GM19468 (cell line): ENCODE data around the gene ILDR1.

ENCODE experiments used
- ATAC-seq: cut with Tn5 transposase; IDR thresholded peaks from one replicate; pipeline ENCODE4 v1.9.1; 2021; ENCODE audit warnings: mild to moderate bottlenecking, moderate library complexity, moderate number of reproducible peaks; ENCODE audit not compliant: unreplicated experiment; ENCODE audit errors: extremely low read depth

The ILDR1 gene

DNA sequence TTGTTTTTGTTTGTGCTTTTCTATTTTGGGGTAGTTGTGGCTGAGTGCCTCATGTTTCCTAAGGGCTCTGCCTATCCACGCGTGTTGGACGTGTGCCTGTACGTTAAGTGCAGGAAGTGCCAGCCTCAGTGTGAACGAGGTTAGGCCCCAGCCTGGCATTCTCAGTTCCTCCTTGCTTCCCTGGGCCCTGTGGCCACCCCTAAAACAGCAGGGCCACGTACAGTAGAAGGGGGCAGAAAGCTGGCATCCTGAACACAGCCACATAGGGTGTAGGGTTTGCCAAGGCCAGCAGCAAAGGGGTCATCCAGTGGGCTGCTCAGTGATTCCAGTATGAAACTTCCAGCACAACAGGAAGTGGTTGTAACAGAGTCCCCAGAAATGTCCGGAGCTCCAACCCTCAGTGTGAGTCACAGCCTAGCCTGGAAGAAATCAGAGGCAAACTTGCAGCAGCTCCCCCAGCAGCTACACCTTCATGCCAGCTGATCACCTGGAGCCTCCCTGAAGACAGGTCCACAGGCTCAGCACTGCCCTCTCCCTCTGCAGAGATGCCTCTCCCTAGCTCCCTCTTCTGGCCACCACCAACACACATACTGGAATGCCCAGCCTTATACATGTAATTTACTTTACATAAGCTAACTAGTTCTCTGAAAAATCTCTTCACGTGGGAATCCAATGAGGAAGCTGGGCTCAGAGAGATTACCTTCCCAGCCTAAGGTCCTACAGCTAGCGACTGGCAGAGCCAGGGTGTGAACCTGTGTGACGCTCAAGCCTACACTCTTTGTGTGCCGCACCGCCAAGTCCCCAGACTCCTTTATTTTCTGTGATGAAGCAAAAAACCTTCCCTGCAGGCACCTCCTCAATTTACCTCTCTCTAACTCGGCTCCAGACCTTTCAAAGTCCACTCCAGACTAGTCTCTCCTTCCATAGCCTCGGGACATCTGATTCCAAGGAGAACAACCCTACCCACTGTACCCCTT lies 26.6 kb downstream of the ILDR1 start:
- peak; percentile 14 for ATAC-seq

DNA sequence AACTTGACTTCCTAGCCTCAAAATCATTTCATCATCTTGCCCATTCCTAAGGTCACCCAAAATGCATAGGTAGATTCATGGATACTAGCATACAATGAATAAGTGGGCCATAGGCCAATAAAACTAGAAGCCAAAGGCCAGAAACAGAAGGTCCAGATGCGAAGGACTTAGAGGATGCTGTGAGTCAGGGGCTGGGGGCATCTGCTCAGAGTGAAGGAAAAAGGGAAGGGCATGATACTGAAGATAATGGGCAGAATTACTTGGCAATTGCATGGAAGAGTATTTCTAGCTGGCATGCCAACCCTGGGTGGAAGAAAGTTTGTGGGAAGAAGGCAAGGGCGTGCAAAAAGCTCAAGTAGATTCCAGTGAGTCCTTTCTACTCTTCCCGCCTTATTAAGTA lies 27.5 kb downstream of the ILDR1 start:
- ATAC-seq, result no peak

DNA sequence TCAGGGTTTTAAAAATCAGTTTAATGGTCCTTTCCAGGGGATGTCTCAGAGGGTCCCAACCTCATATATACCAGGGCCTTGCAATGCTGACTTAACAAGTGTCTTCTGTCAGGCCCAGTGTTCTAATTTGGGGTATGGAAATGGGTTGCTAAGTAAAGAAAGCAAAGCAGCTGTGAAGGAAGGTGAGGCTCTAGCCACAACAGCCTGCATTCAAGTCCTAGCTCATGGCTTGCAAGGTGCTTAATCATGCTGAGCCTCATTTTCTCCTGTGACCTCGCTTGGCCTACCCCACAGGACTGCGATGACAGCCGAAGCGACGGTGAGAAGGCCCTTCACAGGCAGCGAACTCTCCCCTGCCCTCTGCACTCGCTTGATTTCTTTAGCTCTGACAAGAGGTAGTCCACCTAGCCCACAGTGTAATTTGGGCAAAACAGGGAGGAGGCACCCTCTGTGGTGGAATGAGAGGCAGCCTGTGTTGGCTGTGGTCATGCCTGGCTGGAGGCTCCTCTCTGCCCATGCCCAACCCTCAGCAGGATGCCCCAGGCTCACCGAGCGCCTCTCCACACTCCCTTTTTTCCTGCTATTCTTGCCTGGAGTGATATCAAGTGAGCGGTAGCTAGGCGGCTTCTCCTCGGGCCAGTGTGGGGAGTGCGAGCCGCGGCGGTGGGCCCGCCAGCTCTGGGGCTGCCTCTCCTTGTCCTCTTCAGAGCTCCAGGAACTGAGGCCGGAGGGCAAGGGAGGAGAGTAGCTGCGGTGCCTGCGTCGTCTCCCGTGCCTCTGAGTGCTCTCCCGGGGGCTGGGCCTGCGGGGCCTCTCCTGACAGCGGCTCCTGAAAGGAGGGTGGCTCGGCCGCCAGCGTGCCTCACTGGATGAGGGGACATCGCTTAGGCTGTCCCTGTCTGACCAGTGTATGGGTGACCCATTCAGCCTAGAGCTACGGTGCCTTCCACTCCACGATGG lies 29.2 kb downstream of the ILDR1 start:
- no peak for ATAC-seq

DNA sequence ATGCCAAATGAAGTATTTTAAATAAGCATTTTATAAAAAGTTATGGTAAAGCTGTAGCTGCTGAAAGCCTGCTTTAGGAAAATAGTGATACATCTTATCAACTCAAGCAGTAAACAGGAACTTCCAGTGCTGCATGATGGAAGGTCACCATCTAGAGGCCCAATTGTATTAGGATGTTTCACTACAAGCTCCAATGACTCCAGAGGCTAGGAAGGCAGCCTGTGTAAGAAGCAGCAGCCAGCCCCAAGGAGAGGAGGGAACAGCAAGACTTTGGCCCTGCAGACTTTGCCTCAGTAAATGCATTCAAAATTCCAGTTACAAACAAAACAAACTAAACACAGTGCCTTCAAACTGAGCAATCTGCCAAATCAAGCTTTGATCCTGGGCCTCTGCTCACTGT lies 32.1 kb downstream of the ILDR1 start:
- no peak for ATAC-seq

DNA sequence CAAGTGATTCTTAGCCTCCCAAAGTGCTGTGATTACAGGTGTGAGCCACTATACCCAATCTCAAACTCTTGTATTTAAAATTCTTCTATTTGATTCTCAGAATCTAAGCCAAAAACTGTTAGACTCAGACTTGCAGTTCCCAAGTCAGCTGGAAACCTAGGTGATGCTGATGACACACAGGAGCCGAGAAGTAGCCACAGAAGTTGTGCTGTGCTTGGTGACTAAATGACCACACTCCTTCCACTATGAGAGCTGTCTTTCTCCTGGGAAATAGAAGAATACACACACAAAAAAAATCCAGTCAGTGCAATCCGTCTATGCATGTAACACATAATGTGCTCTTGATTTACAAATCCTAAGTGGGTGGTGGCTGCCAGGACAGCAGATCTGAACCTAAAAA lies 33.9 kb downstream of the ILDR1 start:
- ATAC-seq, result no peak

DNA sequence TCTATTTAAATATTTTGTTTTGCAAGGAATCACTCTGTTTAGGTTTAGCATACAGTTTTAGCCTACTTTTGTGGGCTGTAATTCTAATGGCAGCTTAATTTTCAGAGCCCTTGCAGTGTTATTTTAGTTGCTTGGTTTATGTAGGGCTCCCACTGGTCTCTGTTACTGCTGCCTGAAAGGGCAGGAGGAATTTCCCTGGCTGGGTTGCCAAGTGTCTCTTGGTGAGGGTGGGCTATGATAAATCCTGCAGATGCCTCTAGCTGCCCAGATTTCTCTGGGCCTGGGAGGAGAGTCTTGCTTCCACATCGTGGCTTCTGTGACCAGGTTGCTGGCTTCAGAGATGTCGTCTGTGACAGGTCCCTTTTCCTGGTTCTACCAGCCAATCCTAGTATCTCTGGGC lies 36.2 kb downstream of the ILDR1 start:
- ATAC-seq, result no peak

DNA sequence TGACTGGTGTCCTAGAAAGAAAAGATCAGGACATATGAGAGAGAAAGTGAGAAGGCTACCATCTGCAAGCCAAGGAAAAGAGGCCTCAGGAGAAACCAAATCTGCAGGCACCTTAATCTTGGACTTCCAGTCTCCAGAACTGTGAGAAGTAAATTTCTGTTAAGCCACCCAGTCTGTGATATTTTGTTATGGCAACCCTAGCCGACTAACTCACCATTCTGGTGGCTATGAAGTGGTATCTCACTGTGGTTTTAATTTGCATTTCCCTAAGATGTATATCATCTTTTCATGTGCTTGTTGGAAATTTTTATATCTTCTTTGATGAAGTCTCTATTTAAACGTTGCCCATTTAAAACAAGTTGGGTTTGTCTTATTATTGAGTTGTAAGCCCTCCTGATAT lies 40.6 kb downstream of the ILDR1 start:
- ATAC-seq, result no peak

DNA sequence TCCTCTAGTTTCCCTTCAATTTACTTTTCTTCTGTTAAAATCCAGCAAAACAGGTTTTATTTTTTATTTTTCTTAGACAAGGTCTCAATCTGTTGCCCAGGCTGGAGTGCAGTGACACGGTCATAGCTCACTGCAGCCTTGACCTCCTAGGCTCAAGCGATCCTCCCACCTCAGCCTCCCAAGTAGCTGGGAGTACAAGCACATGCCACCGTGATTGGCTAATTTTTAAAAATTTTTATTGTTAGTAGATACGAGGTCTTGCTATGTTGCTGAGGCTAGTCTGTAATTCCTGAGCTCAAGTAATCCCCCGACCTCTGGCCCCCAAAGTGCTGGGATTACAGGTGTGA lies 41.6 kb downstream of the ILDR1 start:
- no peak for ATAC-seq

DNA sequence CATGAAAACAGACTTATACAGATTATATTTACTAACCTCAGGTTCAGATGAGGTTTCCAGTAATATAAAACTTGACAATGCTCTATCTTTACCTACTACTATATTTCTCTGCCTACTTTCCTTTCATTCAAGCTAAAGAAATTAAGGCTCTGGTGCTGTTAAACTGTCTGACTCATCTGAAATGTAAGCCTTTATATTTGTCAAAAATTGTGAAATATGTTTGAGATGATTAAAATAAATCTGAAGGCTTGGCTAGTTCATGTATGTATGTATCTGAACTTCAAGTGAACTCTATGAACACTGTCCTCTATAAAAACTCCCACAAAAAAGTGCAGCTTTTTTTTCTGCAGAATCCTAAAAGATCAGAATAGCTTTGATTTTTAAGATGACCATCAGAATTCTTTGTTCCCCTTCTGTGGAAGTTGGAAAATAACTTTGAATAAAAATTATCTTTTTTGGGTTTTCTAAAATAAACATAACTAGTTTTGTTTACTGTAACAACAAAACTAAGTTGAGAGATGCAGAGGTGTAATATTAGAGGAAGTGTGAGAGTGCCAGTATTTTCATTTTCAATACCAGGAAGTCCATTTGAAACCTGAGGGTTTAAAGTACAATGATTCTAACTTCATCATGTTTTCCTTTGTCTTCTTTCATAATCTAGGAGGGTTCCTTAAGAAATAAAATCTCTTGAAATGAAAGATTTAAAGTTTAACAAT lies 42.2 kb downstream of the ILDR1 start:
- ATAC-seq, result no peak

DNA sequence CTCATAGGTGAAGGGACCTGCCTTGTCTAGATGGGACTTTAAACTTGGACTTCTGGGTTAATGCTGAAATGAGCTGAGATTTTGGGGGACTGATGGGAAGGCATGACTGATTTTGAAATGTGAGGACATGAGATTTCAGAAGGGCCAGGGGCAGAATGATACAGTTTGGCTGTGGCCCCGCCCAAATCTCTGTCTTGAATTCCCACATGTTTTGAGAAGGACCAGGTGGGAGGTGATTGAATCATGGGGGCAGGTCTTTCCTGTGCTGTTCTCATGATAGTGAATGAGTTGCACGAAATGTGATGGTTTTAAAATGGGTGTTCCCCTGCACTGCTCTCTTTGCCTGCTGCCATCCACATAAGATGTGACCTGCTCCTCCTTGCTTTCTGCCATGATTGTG lies 42.8 kb downstream of the ILDR1 start:
- ATAC-seq, result no peak

DNA sequence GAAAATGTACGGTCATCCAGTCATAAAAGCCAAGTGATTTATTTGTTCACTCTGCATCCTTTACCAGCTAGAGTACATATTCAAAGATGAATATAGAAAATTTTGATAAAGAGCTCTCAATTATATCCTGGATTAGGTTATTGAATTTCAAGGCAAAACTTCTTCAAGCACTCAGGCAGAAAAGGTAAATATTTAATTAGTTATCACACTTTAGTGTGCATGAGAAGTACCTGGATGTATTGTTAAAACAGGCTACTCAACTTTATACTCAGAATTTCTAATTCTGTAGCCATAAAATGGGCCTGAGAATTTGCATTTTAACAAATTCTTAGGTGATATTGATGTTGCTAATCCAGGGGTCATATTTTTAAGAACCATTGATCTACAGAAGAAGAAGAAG lies 45.3 kb downstream of the ILDR1 start:
- no peak for ATAC-seq

DNA sequence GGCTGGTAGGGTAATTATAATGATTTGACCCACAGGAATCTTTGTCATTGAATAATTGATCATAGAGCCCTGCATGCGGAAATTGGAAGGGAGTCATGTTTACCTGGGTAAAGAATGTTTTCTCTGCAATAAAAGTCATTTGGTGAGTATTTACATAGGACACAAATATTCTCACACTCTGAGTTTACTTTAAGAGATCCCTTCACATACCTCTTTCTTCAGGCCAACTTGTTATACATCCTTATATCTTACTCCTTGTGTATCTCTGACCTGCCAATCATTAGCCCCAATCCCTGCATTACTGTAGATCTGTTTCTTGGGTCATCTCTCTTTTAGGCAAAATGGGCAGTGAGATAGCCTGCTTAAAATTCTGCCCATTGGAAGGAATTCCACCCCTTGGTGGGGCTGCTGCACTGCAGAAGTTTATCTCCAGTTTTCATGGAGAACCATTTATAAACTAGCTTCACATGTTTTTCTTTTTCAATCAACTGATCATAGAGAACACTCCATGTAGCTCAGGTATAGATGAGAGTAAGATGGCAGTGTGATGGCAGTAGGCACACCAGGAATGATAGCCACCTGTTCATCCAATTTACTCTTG lies 46.2 kb downstream of the ILDR1 start:
- no peak for ATAC-seq

DNA sequence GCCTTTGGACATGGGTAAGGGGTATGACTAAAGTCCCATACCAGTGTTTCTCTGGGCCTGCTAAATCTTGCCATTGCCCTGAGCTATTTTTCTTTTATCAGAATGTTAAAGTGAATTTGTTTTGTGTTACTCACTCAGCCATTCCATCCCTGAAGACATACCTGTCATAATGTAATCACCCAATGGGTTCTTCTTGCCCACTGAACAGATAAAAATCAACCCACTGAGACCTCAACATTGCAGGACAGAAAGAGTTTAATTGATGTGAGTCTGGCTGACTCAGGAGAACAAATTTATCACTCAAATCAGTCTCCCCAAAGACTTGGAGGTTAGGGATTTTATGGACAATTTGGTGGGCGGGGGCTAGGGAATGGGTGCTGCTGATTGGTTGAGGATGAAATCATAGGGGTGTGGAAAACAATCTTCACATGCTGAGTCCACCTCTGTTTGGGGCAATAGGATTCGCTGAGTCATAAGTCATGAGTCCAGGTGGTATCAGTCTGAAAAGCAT lies 47.4 kb downstream of the ILDR1 start:
- no peak for ATAC-seq

DNA sequence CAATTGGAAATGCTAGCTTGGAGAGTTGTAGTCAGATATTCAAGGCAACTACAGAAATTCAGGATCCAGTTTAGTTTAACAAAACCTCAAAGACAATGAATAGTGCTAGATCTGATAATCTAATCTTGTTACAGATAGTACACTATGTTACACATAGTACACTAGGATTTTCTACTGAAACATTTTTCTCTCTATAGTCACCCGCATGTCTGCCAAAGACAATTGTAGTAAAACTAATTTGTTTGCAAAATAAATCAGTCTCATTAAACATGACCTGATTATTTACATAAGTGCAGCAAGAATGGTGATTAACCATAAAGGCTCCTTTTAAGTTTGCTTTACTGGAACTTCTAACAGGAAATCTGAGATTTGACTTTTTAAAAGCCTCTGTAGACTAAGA lies 52.0 kb downstream of the ILDR1 start:
- ATAC-seq, result no peak

DNA sequence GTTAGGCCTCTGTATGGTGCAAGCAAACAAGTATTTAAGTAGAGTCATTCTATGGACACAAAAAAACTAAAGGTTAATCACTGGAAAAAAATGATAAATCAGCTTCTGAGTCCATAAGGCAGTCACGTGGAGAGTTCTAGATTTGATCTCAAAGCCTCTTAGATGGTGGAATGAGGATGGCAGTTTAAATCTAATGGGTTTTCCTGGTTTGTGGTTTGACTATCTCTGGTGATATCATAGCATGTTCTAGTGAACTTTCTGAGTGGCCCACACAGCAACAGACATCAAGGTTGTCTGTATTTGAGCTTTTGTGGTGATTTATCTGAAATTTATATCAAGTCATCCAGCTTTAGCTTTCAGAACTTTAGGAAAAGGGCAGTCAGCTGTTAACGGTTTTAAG lies 52.4 kb downstream of the ILDR1 start:
- ATAC-seq, result no peak

DNA sequence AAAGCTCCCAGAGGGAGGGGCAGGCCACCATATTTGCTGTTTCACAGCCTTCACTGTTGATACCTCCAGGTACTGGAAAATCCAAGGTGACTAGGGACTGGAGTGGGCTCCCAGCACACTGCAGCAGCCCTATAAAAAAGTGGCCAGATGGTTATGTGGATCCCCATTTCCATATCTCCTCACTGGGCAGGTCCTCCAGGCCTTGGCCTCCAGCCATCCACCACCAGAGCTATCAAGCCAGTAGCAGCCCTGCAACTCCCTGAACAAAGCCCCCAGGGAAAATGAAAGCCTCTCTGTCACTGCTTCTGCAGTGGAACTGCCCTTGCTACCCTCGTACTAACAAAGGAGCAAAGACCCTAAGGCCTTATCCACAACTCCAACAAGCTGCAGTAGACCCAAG lies 58.4 kb downstream of the ILDR1 start:
- ATAC-seq, result no peak

DNA sequence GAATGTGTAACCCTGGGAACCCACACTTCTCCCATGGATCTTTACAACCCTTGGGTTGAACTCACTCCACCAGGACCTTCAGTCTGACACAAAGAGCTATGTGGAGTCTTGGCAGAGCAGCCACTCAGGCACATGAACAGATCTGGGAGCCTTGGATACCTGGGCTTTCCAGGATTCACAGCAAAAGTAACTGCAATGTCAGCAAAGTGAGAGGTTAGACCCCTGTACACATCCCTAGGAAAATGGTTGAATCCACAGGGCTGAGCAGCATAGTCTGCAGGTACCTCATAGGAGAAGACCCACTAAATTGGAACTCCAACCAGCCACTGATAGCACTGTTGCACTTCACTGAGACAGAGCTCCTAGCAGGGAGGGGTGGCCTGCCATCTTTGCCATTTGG lies 59.6 kb downstream of the ILDR1 start:
- ATAC-seq, result no peak

DNA sequence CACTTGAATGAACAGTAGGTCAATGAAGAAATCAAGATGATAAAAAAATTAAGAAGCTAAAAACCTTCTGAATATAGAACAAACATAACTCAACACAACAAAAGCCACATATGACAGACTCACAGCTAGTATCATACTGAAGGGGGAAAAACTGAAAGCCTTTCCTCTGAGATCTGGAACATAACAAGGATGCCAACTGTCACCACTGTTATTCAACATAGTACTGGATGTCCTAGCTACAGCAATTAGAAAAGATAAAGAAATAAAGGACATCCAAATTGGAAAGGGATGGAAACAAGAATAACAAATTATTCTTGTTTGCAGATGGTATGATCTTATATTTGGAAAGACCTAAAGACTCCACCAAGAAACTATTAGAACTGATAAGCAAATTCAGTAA lies 60.8 kb downstream of the ILDR1 start:
- no peak for ATAC-seq

DNA sequence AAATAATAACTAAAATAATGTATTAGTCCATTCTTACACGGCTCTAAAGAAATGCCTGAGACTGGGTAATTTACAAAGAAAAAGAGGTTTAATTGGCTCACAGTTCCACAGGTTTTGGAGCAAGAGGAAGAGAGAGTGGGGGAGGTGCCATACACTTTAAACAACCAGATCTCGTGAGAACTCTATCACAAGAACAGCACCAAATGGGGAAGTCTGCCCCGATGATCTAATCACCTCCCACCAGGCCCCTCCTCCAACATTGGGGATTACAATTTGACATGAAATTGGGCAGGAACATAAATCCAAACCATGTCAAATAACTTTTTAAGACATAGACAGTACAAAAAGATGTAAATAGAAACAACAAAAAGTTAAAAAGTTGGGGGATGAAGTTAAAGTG lies 63.2 kb downstream of the ILDR1 start:
- ATAC-seq, result no peak
